Panc1 (cell line): ENCODE measurements around the gene PPIE. TPM values are rescaled to one million over a fixed set of nuclear protein-coding genes. Genes with fewer than 3 reads are reported as not detected.
"Not testable (repeated sequence)": the region's sequence is repeated elsewhere in the genome, so short reads cannot be mapped to it uniquely, and the experiment has no call there.

Experiments
- ATAC-seq: fragments of 200-7000 bp; cut with Tn5 transposase; 2 replicates; pipeline ENCODE4 v1.9.1; 2020; ENCODE audit warnings: mild to moderate bottlenecking, moderate library complexity
- BruUV-seq: library from RNA; stranded (reverse); fragments of 400-500 nt; replicated peaks from 2 replicates; lab custom pipeline; 2021; lab: Mats Ljungman, UMichigan
- CTCF ChIA-PET: fragments of 300-600 bp; sonication (Branson Sonifier 250); formaldehyde crosslinking; loops from one replicate; lab custom pipeline; 2022; ENCODE audit warnings: antibody characterized with exemption; lab: Charles Lee
- POLR2A ChIA-PET: fragments of 300-600 bp; sonication (Branson Sonifier 250); formaldehyde crosslinking; loops from one replicate; lab custom pipeline; 2022; ENCODE audit warnings: antibody characterized with exemption; lab: Charles Lee
- DNase-seq: peaks from one replicate; pipeline ENCODE4 v3.0.0-alpha.2; 2010; ENCODE audit warnings: low read depth, low spot score
- H3K27ac ChIP-seq: 2 replicates; pipeline ENCODE4 v1.5.1; 2011; ENCODE audit warnings: mild to moderate bottlenecking, low read length, inconsistent platforms
- H3K27me3 ChIP-seq: fragments of 200-500 bp; sonication (Bioruptor generic); 2 replicates; pipeline ENCODE4 v1.6.0; 2014; ENCODE audit warnings: low read length, inconsistent platforms; ENCODE audit not compliant: control insufficient read depth, insufficient read depth
- H3K36me3 ChIP-seq: fragments of 200-500 bp; sonication (Bioruptor generic); 2 replicates; pipeline ENCODE4 v1.5.1; 2014; ENCODE audit warnings: inconsistent platforms, mild to moderate bottlenecking, low read length, moderate library complexity; ENCODE audit not compliant: control insufficient read depth, insufficient read depth
- H3K4me1 ChIP-seq: 2 replicates; pipeline ENCODE4 v1.5.1; 2011; ENCODE audit warnings: inconsistent platforms, mild to moderate bottlenecking, low read length, moderate library complexity; ENCODE audit not compliant: control insufficient read depth, insufficient read depth
- H3K4me3 ChIP-seq, 2 experiments: 2 replicates each; pipeline ENCODE4 v1.5.1; 2011 to 2012; ENCODE audit warnings: low read depth in 2 of 2, low read length in 2 of 2, mild to moderate bottlenecking in 2 of 2, inconsistent platforms in 1 of 2, moderate library complexity in 1 of 2
- H3K9me3 ChIP-seq: fragments of 200-500 bp; sonication (Bioruptor generic); 2 replicates; pipeline ENCODE4 v1.5.1; 2014; ENCODE audit warnings: low read depth, mild to moderate bottlenecking, inconsistent platforms, low read length, moderate library complexity; ENCODE audit not compliant: control insufficient read depth, insufficient read depth
- CTCF ChIP-seq: fragments of 450-650 bp; IDR thresholded peaks from 2 replicates; pipeline ENCODE4 v1.5.1; 2017; ENCODE audit warnings: mild to moderate bottlenecking
- POLR2AphosphoS5 ChIP-seq: IDR thresholded peaks from 2 replicates; pipeline ENCODE4 v1.6.1; 2012; ENCODE audit warnings: mild to moderate bottlenecking, low read depth, low read length, moderate library complexity
- REST ChIP-seq, 2 experiments: IDR thresholded peaks; 2 replicates each; pipeline ENCODE4 v1.6.1; 2011 to 2012; ENCODE audit warnings: low read depth in 2 of 2, control low read depth in 1 of 2, low read length in 1 of 2, mild to moderate bottlenecking in 1 of 2, moderate library complexity in 1 of 2; ENCODE audit not compliant: insufficient read depth in 1 of 2
- SIN3A ChIP-seq: IDR thresholded peaks from 2 replicates; pipeline ENCODE4 v1.6.1; 2012; ENCODE audit warnings: low read depth, mild to moderate bottlenecking, low read length, moderate library complexity, borderline replicate concordance; ENCODE audit not compliant: insufficient read depth
- TCF7L2 ChIP-seq: IDR thresholded peaks from 2 replicates; pipeline ENCODE4 v1.6.1; 2011; ENCODE audit warnings: mild to moderate bottlenecking, low read depth, low read length, inconsistent platforms
- in situ Hi-C: cut with HindIII; loops from 2 replicates; pipeline ENCODE4 v1.10.0; 2016; ENCODE audit warnings: low sequenced_read_pairs, low pct_unique_long_range_greater_than_20kb
- intact Hi-C: fragments of 100-400 bp; cut with micrococcal nuclease; formaldehyde crosslinking; loops from one replicate; pipeline ENCODE4 v1.10.0; 2022; ENCODE audit not compliant: unreplicated experiment
- total RNA-seq: library from RNA; stranded (reverse); gene quantifications from one replicate; pipeline ENCODE4 v1.2.1, GENCODE V29; 2021; ENCODE audit not compliant: unreplicated experiment

Gene PPIE
- total RNA-seq, 1 experiment from 2014 or later, result 53.0 TPM

- ATAC-seq, intact Hi-C loops: not testable (repeated sequence)
Observed at GRCh38 chr1:39787108-39787375, 48.4 kb downstream of the PPIE start.

GRCh38 chr1:39787468-39787867, 48.8 kb downstream of the PPIE start:
- DNase-seq (no peak), ATAC-seq (no peak)
- Histone ChIP-seq H3K27me3 (no peaks in the 10 kb centered on the region), H3K36me3 (no peaks in the 10 kb centered on the region), H3K27ac (no peak overlapping the region), H3K4me1 (no peaks in the 10 kb centered on the region), H3K9me3 (no peaks in the 10 kb centered on the region), H3K4me3 (peak overlapping the region in 1 of 2 experiments; percentile 55; a peak in 1 of 4 replicates)
- intact Hi-C loops, result no loop called here
- ChIA-PET CTCF (no interaction called here), POLR2A (interaction anchor here (0.5 kb wide), 1 partner anchor 49 kb away, joined by 3 read pairs; no protein-coding TSS in a partner anchor)
- no peak for TF ChIP-seq SIN3A
- no peak for TF ChIP-seq CTCF
- no peak for TF ChIP-seq POLR2AphosphoS5
- TF ChIP-seq TCF7L2, result no peak
- no peak for TF ChIP-seq REST (IDR thresholded peaks at IDR 0.05; ENCODE audit: insufficient read depth in 1 of 2, low read depth in 2 of 2, low read length in 1 of 2)
- in situ Hi-C loops, result no loop called here
- no TSS peak for BruUV-seq

More at GRCh38 chr1:39787108-39787375, 48.4 kb downstream of the PPIE start:
- H3K4me3 ChIP-seq, H3K27me3 ChIP-seq, H3K27ac ChIP-seq, H3K36me3 ChIP-seq, DNase-seq, CTCF ChIA-PET, in situ Hi-C loops, H3K9me3 ChIP-seq, BruUV-seq, H3K4me1 ChIP-seq: not testable (repeated sequence)
- POLR2A ChIA-PET, result interaction anchor here (0.5 kb wide), 1 partner anchor 49 kb away, joined by 3 read pairs; no protein-coding TSS in a partner anchor

- H3K27me3 ChIP-seq, in situ Hi-C loops, H3K36me3 ChIP-seq, H3K9me3 ChIP-seq, POLR2A ChIA-PET, DNase-seq, H3K4me1 ChIP-seq, CTCF ChIA-PET, H3K27ac ChIP-seq, intact Hi-C loops, BruUV-seq: not testable (repeated sequence)
- peak overlapping the region in 1 of 2 experiments; percentile 55; a peak in 2 of 4 replicates for H3K4me3 ChIP-seq
- ATAC-seq, result peak; percentile 23
Observed at GRCh38 chr1:39787964-39788363, 49.3 kb downstream of the PPIE start.
